HUES64 (cell line): ENCODE results near the gene FUCA2.

Source experiments
- H3K27ac ChIP-seq: 2 replicates; pipeline ENCODE4 v1.7.0; 2013; ENCODE audit warnings: low read depth, low read length, inconsistent platforms
- H3K27me3 ChIP-seq: 2 replicates; pipeline ENCODE4 v1.6.1; 2013; ENCODE audit warnings: mild to moderate bottlenecking, low read length; ENCODE audit not compliant: insufficient read depth
- H3K36me3 ChIP-seq: 2 replicates; pipeline ENCODE4 v1.6.1; 2013; ENCODE audit warnings: mild to moderate bottlenecking, low read length; ENCODE audit not compliant: insufficient read depth
- H3K4me1 ChIP-seq: 2 replicates; pipeline ENCODE4 v1.6.1; 2013; ENCODE audit warnings: mild to moderate bottlenecking, low read length, moderate library complexity; ENCODE audit not compliant: insufficient read depth
- H3K4me3 ChIP-seq: 2 replicates; pipeline ENCODE4 v1.5.1; 2013; ENCODE audit warnings: mild to moderate bottlenecking, low read length, moderate library complexity
- H3K9ac ChIP-seq: 2 replicates; pipeline ENCODE4 v1.6.1; 2013; ENCODE audit warnings: mild to moderate bottlenecking, low read depth, low read length
- H3K9me3 ChIP-seq: 2 replicates; pipeline ENCODE4 v1.6.1; 2013; ENCODE audit warnings: low read depth, low read length; ENCODE audit not compliant: insufficient read depth
- WGBS: fragments of 150-250, 120-280 bp; methylation state at CpG from one replicate; pipeline ENCODE4 v1.1.7; 2013; ENCODE audit warnings: missing lambda C conversion rate; 5-methylcytosine and 5-hydroxymethylcytosine counted together

Gene FUCA2

GRCh38 chr6:143545976-143546547, 34.5 kb upstream of the FUCA2 start:
- Histone ChIP-seq H3K27me3 (no peaks in the 10 kb centered on the region), H3K9me3 (no peaks in the 10 kb centered on the region), H3K4me3 (no peak overlapping the region), H3K4me1 (0 out of 2 replicates have a peak, but pooled peaks cover 4% of the 10 kb centered on the region), H3K9ac (no peak overlapping the region), H3K36me3 (no peaks in the 10 kb centered on the region), H3K27ac (no peak overlapping the region)
- WGBS = 76% methylated on average over 3 of the region's 3 CpGs

- WGBS = 90% methylated on average over 1 of the region's 2 CpGs
- H3K9ac ChIP-seq = no peak overlapping the region
- H3K4me3 ChIP-seq = no peak overlapping the region
- no peaks in the 10 kb centered on the region for H3K36me3 ChIP-seq
- H3K27ac ChIP-seq = no peak overlapping the region
- no peaks in the 10 kb centered on the region for H3K27me3 ChIP-seq
- H3K4me1 ChIP-seq = peaks cover 7% of the 10 kb centered on the region; the same call in 1 of the 2 replicates
- no peaks in the 10 kb centered on the region for H3K9me3 ChIP-seq
Observed at GRCh38 chr6:143545165-143545564, 33.6 kb upstream of the FUCA2 start.

GRCh38 chr6:143544011-143544696, 32.6 kb upstream of the FUCA2 start:
- Histone ChIP-seq H3K4me1 (peaks cover 14% of the 10 kb centered on the region; the same call in 1 of the 2 replicates), H3K27me3 (peaks cover 8% of the 10 kb centered on the region), H3K4me3 (no peak overlapping the region), H3K9me3 (no peaks in the 10 kb centered on the region), H3K27ac (no peak overlapping the region), H3K36me3 (no peaks in the 10 kb centered on the region), H3K9ac (no peak overlapping the region)
- WGBS = 83% methylated on average over 4 of the region's 4 CpGs

- Histone ChIP-seq H3K4me1 (peaks cover 14% of the 10 kb centered on the region; the same call in 1 of the 2 replicates), H3K9me3 (no peaks in the 10 kb centered on the region), H3K4me3 (no peak overlapping the region), H3K36me3 (no peaks in the 10 kb centered on the region), H3K9ac (no peak overlapping the region), H3K27ac (no peak overlapping the region), H3K27me3 (peaks cover 16% of the 10 kb centered on the region)
- 70% methylated on average over 1 of the region's 1 CpG for WGBS
Observed at GRCh38 chr6:143543435-143543834, 31.9 kb upstream of the FUCA2 start.

GRCh38 chr6:143542888-143543287, 31.4 kb upstream of the FUCA2 start:
- Histone ChIP-seq H3K9ac (no peak overlapping the region), H3K4me1 (peaks cover 14% of the 10 kb centered on the region; the same call in 1 of the 2 replicates), H3K27ac (no peak overlapping the region), H3K4me3 (no peak overlapping the region), H3K27me3 (peaks cover 21% of the 10 kb centered on the region), H3K36me3 (no peaks in the 10 kb centered on the region), H3K9me3 (no peaks in the 10 kb centered on the region)
- 93% methylated on average over 2 of the region's 2 CpGs for WGBS

- Histone ChIP-seq H3K4me3 (no peak overlapping the region), H3K36me3 (no peaks in the 10 kb centered on the region), H3K27ac (no peak overlapping the region), H3K9ac (no peak overlapping the region), H3K4me1 (peaks cover 14% of the 10 kb centered on the region; the same call in 1 of the 2 replicates), H3K27me3 (peaks cover 43% of the 10 kb centered on the region), H3K9me3 (no peaks in the 10 kb centered on the region)
- 88% methylated on average over 3 of the region's 3 CpGs for WGBS
Observed at GRCh38 chr6:143540192-143540591, 28.7 kb upstream of the FUCA2 start.

GRCh38 chr6:143539734-143540133, 28.2 kb upstream of the FUCA2 start:
- Histone ChIP-seq H3K27ac (no peak overlapping the region), H3K36me3 (no peaks in the 10 kb centered on the region), H3K9ac (no peak overlapping the region), H3K4me3 (no peak overlapping the region), H3K4me1 (peaks cover 14% of the 10 kb centered on the region; the same call in 1 of the 2 replicates), H3K9me3 (no peaks in the 10 kb centered on the region), H3K27me3 (peaks cover 47% of the 10 kb centered on the region)
- WGBS = 43% methylated on average over 7 of the region's 7 CpGs

- Histone ChIP-seq H3K9me3 (no peaks in the 10 kb centered on the region), H3K4me1 (peaks cover 14% of the 10 kb centered on the region; the same call in 1 of the 2 replicates), H3K9ac (no peak overlapping the region), H3K4me3 (no peak overlapping the region), H3K27me3 (peaks cover 49% of the 10 kb centered on the region), H3K27ac (no peak overlapping the region), H3K36me3 (no peaks in the 10 kb centered on the region)
- WGBS = 96% methylated on average over 4 of the region's 4 CpGs
Observed at GRCh38 chr6:143539106-143539505, 27.6 kb upstream of the FUCA2 start.

GRCh38 chr6:143538374-143538773, 26.9 kb upstream of the FUCA2 start:
- H3K27me3 ChIP-seq = peaks cover 51% of the 10 kb centered on the region
- peaks cover 10% of the 10 kb centered on the region; the same call in 1 of the 2 replicates for H3K4me1 ChIP-seq
- no peaks in the 10 kb centered on the region for H3K9me3 ChIP-seq
- no peaks in the 10 kb centered on the region for H3K36me3 ChIP-seq
- no peak overlapping the region for H3K4me3 ChIP-seq
- no peak overlapping the region for H3K9ac ChIP-seq
- no peak overlapping the region for H3K27ac ChIP-seq
- 96% methylated on average over 7 of the region's 7 CpGs for WGBS

GRCh38 chr6:143536866-143537691, 25.6 kb upstream of the FUCA2 start:
- H3K4me1 ChIP-seq = peaks cover 10% of the 10 kb centered on the region; the same call in 1 of the 2 replicates
- no peaks in the 10 kb centered on the region for H3K9me3 ChIP-seq
- peak overlapping the region; percentile 61 for H3K9ac ChIP-seq
- no peak overlapping the region for H3K27ac ChIP-seq
- H3K36me3 ChIP-seq = no peaks in the 10 kb centered on the region
- H3K27me3 ChIP-seq = peaks cover 57% of the 10 kb centered on the region
- under 1% methylated on average over 103 of the region's 103 CpGs for WGBS
- peak overlapping the region; percentile 55 for H3K4me3 ChIP-seq

- H3K4me1 ChIP-seq = peaks cover 10% of the 10 kb centered on the region; the same call in 1 of the 2 replicates
- 5% methylated on average over 27 of the region's 27 CpGs for WGBS
- peak overlapping the region; percentile 55 for H3K4me3 ChIP-seq
- no peaks in the 10 kb centered on the region for H3K36me3 ChIP-seq
- H3K9ac ChIP-seq = peak overlapping the region; percentile 61
- no peak overlapping the region for H3K27ac ChIP-seq
- H3K9me3 ChIP-seq = no peaks in the 10 kb centered on the region
- H3K27me3 ChIP-seq = peaks cover 57% of the 10 kb centered on the region
Observed at GRCh38 chr6:143536461-143536865, 24.9 kb upstream of the FUCA2 start.
